Sigmoid colon (tissue), 7 donors: ENCODE measurements around the gene ECI1. TPM values are rescaled to one million over a fixed set of nuclear protein-coding genes. Genes with fewer than 3 reads are reported as not detected.
"Not testable (repeated sequence)": the region's sequence is repeated elsewhere in the genome, so short reads cannot be mapped to it uniquely, and the experiment has no call there.

Experiments used
- DNase-seq: peaks from one replicate; pipeline ENCODE4 v3.0.0-alpha.2; 2019
- H3K27ac ChIP-seq, 4 donors: fragments of 200-600 bp; sonication (generic); one replicate each; pipeline ENCODE4 v1.5.1; 2016 to 2019; ENCODE audit warnings: mild to moderate bottlenecking in 1 of 4
- H3K27me3 ChIP-seq, 3 donors: fragments of 200-600 bp; sonication (generic); one replicate each; pipeline ENCODE4 v1.5.1; 2019; ENCODE audit warnings: mild to moderate bottlenecking in 1 of 3
- H3K36me3 ChIP-seq, 4 donors: fragments of 200-600 bp; sonication (generic); one replicate each; pipeline ENCODE4 v1.5.1; 2016 to 2019
- H3K4me1 ChIP-seq, 4 donors: fragments of 200-600 bp; sonication (generic); one replicate each; pipeline ENCODE4 v1.5.1; 2017 to 2019
- H3K4me3 ChIP-seq, 4 donors: fragments of 200-600 bp; sonication (generic); one replicate each; pipeline ENCODE4 v1.5.1; 2017 to 2019; ENCODE audit warnings: mild to moderate bottlenecking in 2 of 4, moderate library complexity in 1 of 4
- H3K9me3 ChIP-seq, 4 donors: fragments of 200-600 bp in 3 of 4; sonication (generic) in 3 of 4; one replicate each; pipeline versions ENCODE4 v1.5.1 to v1.6.1; 2013 to 2019
- EP300 ChIP-seq, 4 donors: sonication (generic); formaldehyde crosslinking; IDR thresholded peaks; one replicate each; pipeline ENCODE4 v1.6.1; 2017; ENCODE audit warnings: antibody characterized with exemption in 4 of 4
- POLR2A ChIP-seq, 2 donors: fragments of 450-650 bp; IDR thresholded peaks; one replicate each; pipeline ENCODE4 v1.6.1; 2016; ENCODE audit warnings: antibody characterized with exemption in 2 of 2, mild to moderate bottlenecking in 2 of 2, moderate library complexity in 2 of 2
- POLR2AphosphoS5 ChIP-seq, 4 donors: sonication (generic); formaldehyde crosslinking; IDR thresholded peaks; one replicate each; pipeline ENCODE4 v1.6.1; 2017; ENCODE audit warnings: antibody characterized with exemption in 4 of 4
- WGBS, 2 donors: extraction: QIAGEN DNeasy Blood & Tissue Kit; methylation state at CpG; one replicate each; pipeline ENCODE4 v1.1.7; 2013; 5-methylcytosine and 5-hydroxymethylcytosine counted together
- intact Hi-C: fragments of 100-400 bp; cut with DNase I; formaldehyde crosslinking; loops from one replicate; pipeline ENCODE4 v1.15.1; 2023
- polyA plus RNA-seq, 3 donors: library from polyadenylated mRNA; stranded (reverse); fragments of 200-250 nt; gene quantifications; one replicate each; pipeline ENCODE4 v1.2.3, GENCODE V29; 2013
- total RNA-seq, 4 donors: library from RNA; depleted of rRNA; stranded (reverse); fragments of >200 nt; gene quantifications; one replicate each; pipeline ENCODE4 v1.1.0, GENCODE V29; 2016
- TF ChIP-seq, protein P1 (sequence below), 4 experiments: fragments of 450-650 bp in 3 of 4; fragments of 200-600 bp in 1 of 4; IDR thresholded peaks; one replicate each; pipeline ENCODE4 v1.5.1; 2016 to 2019; ENCODE audit warnings: antibody characterized with exemption in 4 of 4, mild to moderate bottlenecking in 3 of 4, moderate library complexity in 2 of 4
- donor health status: healthy with polysubstance abuse.
- donor health status: Bipolar disorder and iron deficiency.
- donor health status: healthy.

The ECI1 gene
- total and polyA plus RNA-seq, 7 donors = 50.2 to 136 (median 84.8) TPM

DNA sequence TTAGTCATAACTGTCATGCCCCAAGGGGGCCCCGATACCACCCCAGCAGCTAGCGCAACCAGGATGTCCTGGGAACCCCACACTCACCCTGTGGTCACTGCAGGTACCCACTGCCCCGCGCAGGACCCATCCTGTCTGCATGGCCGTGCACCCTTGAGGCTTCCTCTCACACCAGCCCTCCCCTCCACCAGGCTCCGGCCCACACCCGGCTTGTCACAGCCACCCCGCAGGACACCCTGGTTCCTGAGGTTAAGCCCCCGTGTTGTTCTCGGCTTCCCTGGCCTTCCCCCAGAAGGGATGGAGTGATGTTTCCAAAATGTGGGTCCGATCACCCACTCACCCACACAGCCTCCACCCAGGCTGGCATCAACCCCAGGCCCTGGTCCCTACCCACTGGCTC lies 7.6 kb downstream of the ECI1 start:
- Histone ChIP-seq H3K4me3 (no peak overlapping the region), H3K9me3 (no peaks in the 10 kb centered on the region), H3K27me3 (no peaks in the 10 kb centered on the region), H3K27ac (no peak overlapping the region), H3K36me3 (peaks cover 41 to 65% (median 50%) of the 10 kb centered on the region in 4 donors), H3K4me1 (peaks cover 0 to 2% (median 0%) of the 10 kb centered on the region in 4 donors)
- DNase-seq = no peak
- WGBS, 2 donors = 96% methylated on average over 11 of the region's 11 CpGs
- no peak for TF ChIP-seq EP300 (IDR thresholded peaks at IDR 0.05)
- TF ChIP-seq, protein P1, sequence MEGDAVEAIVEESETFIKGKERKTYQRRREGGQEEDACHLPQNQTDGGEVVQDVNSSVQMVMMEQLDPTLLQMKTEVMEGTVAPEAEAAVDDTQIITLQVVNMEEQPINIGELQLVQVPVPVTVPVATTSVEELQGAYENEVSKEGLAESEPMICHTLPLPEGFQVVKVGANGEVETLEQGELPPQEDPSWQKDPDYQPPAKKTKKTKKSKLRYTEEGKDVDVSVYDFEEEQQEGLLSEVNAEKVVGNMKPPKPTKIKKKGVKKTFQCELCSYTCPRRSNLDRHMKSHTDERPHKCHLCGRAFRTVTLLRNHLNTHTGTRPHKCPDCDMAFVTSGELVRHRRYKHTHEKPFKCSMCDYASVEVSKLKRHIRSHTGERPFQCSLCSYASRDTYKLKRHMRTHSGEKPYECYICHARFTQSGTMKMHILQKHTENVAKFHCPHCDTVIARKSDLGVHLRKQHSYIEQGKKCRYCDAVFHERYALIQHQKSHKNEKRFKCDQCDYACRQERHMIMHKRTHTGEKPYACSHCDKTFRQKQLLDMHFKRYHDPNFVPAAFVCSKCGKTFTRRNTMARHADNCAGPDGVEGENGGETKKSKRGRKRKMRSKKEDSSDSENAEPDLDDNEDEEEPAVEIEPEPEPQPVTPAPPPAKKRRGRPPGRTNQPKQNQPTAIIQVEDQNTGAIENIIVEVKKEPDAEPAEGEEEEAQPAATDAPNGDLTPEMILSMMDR (IDR thresholded peaks at IDR 0.05) = no peak
- TF ChIP-seq POLR2A (IDR thresholded peaks at IDR 0.05) = no peak
- TF ChIP-seq POLR2AphosphoS5 (IDR thresholded peaks at IDR 0.05) = no peak
- intact Hi-C loops = no loop called here

DNA sequence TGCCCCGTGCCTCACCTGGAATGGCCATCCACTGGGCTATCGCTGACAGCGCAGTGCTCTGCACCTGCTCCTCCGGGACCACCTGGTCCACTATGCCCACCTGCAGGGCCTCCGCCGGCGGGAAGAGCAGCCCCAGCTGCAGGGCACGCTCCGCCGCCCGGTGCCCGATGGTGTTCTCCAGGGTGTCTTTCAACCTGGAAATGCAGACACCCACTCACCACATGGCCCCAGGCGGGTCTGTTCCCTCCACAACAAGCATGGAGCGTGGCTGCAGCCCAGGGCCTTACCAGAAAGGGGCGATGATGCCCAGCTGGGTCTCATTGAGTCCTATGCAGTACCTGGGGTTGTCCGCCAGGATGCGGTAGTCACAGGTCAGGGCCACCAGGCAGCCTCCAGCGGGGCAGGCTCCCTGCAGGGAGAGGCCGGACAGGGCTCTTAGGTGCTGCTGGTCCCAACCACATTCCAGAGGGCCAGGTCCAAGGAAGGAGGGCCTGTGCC lies 8.3 kb downstream of the ECI1 start:
- no peaks in the 10 kb centered on the region for H3K9me3 ChIP-seq
- H3K4me1 ChIP-seq = peaks cover 0 to 2% (median under 1%) of the 10 kb centered on the region in 4 donors
- intact Hi-C loops = no loop called here
- 94 to 97% methylated on average over 19 of the region's 19 CpGs for WGBS, 2 donors
- no peak for DNase-seq
- TF ChIP-seq POLR2A (IDR thresholded peaks at IDR 0.05) = no peak
- TF ChIP-seq POLR2AphosphoS5 (IDR thresholded peaks at IDR 0.05) = no peak
- no peak for TF ChIP-seq EP300 (IDR thresholded peaks at IDR 0.05)
- peaks cover 41 to 65% (median 50%) of the 10 kb centered on the region in 4 donors for H3K36me3 ChIP-seq
- H3K27me3 ChIP-seq = peaks cover 0 to 3% (median 2%) of the 10 kb centered on the region in 3 donors
- no peak overlapping the region for H3K27ac ChIP-seq
- no peak overlapping the region for H3K4me3 ChIP-seq

DNA sequence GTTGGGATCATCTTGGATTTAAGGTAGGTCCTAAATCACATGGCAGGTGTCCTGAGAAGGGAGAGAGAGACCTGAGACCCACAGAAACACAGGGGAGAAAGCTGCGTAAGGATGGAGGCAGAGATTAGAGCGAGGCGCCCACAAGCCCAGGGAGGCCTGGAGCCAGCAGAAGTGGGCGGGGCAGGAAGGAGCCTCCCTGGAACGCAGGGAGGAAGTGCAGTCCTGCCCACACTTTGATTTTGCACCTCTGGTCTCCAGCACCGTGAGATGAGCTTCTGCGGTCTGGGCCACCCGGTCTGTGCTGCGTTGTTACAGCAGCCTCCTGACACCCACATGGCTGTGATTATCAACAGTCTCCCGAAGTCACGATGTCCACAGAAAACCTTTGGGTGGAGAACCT lies 8.8 kb downstream of the ECI1 start:
- 65 to 86% methylated on average over 11 of the region's 11 CpGs for WGBS, 2 donors
- H3K4me1 ChIP-seq = peaks cover 0 to 7% (median 6%) of the 10 kb centered on the region in 4 donors
- TF ChIP-seq EP300 (IDR thresholded peaks at IDR 0.05) (no peak), POLR2AphosphoS5 (IDR thresholded peaks at IDR 0.05) (no peak), POLR2A (IDR thresholded peaks at IDR 0.05) (no peak)
- TF ChIP-seq, protein P1 (IDR thresholded peaks at IDR 0.05) = no peak
- H3K27ac ChIP-seq = no peak overlapping the region
- peaks cover 41 to 65% (median 50%) of the 10 kb centered on the region in 4 donors for H3K36me3 ChIP-seq
- peaks cover 3 to 8% (median 6%) of the 10 kb centered on the region in 3 donors for H3K27me3 ChIP-seq
- no peak for DNase-seq
- H3K4me3 ChIP-seq = no peak overlapping the region
- H3K9me3 ChIP-seq = no peaks in the 10 kb centered on the region
- intact Hi-C loops = no loop called here

DNA sequence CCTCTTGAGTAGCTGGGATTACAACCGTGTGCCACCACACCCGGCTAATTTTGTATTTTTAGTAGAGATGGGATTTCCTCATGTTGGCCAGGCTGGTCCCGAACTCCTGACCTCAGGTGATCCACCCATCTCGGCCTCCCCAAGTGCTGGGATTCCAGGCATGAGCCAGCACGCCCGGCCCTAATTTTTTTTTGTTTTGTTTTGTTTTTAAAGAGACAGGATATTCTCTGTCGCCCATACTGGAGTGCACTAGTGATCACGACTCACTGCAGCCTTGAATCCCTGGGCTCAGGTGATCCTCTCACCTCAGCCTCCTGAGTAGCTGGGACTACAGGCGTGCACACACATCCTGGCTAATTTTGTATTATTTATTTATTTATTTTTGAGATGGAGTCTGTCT lies 11.1 kb downstream of the ECI1 start:
- peaks cover 37 to 58% (median 41%) of the 10 kb centered on the region in 4 donors for H3K36me3 ChIP-seq
- H3K4me3 ChIP-seq, DNase-seq, intact Hi-C loops, H3K9me3 ChIP-seq, H3K27ac ChIP-seq: not testable (repeated sequence)
- H3K27me3 ChIP-seq = peaks cover 17 to 31% (median 26%) of the 10 kb centered on the region in 3 donors
- H3K4me1 ChIP-seq = peaks cover 0 to 27% (median 24%) of the 10 kb centered on the region in 4 donors
- WGBS, 2 donors = 66 to 82% methylated on average over 9 of the region's 9 CpGs

DNA sequence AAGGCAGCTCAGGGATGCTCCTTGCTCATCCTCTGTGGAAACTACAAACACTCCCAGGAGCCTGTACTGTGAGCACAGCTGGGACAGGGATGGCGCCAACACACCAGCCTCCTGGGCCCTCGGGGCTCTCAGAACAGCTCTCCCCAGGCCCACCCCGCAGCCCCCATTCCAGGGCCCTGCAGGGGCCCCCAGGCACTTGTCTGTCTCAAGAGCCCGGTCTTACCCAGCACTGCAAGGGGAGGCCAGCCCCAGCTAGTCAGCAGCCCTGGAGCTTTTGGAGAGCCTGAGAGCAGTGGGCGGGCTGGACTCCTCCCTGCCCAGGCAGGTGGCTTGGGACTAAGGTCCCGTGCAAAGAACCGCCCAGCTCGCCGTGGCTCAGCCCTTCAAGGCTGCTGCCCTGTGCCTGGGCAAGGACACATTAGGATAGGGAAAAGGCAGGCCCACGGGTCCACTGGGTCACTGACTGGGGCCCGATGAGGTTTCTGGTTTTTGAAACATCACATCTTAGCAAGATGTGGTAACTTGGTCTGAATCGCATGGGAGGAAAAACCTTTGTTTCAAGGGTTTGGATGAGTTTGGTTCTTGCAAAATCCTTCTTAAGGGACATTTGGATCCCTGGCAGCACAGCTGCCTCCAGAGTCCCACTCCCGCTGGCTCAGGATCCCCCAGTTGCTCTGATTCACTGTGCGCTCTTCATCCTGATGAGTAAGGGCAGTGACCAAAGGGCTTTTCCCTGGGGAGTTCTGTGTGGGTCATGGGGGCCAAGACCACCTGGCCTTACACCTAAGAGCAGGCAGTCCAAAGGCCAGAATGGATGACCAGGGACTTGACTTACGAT lies 12.3 kb downstream of the ECI1 start:
- Histone ChIP-seq H3K4me3 (no peak overlapping the region), H3K36me3 (peaks cover 38 to 58% (median 41%) of the 10 kb centered on the region in 4 donors), H3K27ac (no peak overlapping the region), H3K9me3 (no peaks in the 10 kb centered on the region), H3K27me3 (peaks cover 17 to 42% (median 26%) of the 10 kb centered on the region in 3 donors), H3K4me1 (peaks cover 0 to 27% (median 24%) of the 10 kb centered on the region in 4 donors)
- WGBS, 2 donors = 46 to 79% methylated on average over 15 of the region's 15 CpGs
- TF ChIP-seq EP300 (IDR thresholded peaks at IDR 0.05) (no peak), POLR2A (IDR thresholded peaks at IDR 0.05) (no peak), POLR2AphosphoS5 (IDR thresholded peaks at IDR 0.05) (no peak)
- intact Hi-C loops = no loop called here
- DNase-seq = no peak

DNA sequence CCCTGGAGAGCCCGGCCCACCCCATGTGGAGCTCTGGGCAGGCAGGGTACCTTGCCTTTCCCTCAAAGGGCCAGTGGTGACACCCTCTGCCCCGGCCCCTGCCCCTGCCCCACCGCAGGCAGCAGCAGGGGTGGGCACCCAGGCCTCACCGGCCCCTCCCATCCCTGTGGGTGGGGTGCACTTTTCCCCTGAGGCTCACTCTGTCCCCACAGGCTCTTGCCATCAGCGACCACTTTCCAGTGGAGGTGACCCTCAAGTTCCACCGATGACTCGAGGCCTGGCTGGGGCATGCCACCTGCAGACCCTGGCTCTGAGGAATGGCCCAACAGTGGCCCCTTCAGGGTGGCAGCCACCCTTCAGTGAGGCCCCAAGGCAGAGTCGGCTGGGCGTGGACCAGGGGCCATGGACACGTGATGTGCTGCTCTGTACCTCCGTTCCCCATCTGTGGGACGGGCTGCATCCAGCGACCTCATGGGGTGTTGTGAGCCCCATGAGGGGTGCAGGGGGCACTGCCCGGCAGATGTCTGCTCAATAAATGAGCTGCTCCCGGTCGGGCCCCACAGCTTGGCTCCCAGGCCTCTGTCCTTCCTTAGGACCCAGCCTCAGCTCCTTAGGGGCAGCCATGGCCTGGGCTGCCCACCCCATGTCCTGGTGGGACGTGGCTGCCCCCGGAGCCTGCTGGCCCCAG lies 13.1 kb downstream of the ECI1 start:
- H3K27ac ChIP-seq = no peak overlapping the region

More for the DNA sequence above, 13.1 kb downstream of the ECI1 start:
- no peak for DNase-seq
- Histone ChIP-seq H3K27me3 (peaks cover 17 to 49% (median 26%) of the 10 kb centered on the region in 3 donors), H3K4me1 (peaks cover 0 to 27% (median 24%) of the 10 kb centered on the region in 4 donors), H3K4me3 (no peak overlapping the region), H3K9me3 (no peaks in the 10 kb centered on the region), H3K36me3 (peaks cover 38 to 58% (median 42%) of the 10 kb centered on the region in 4 donors)
- TF ChIP-seq POLR2A (IDR thresholded peaks at IDR 0.05) = no peak
- TF ChIP-seq EP300 (IDR thresholded peaks at IDR 0.05) = no peak
- TF ChIP-seq POLR2AphosphoS5 (IDR thresholded peaks at IDR 0.05) = no peak
- TF ChIP-seq, protein P1 (IDR thresholded peaks at IDR 0.05) = no peak
- intact Hi-C loops = no loop called here
- WGBS, 2 donors = 21 to 59% methylated on average over 18 of the region's 18 CpGs
